GM19351 (cell line): Measurements from ENCODE around the gene GPS2.
A peak's percentile ranks its signal among the peaks of the same experiment; 100 is the strongest.
"Not testable (repeated sequence)": the region's sequence is repeated elsewhere in the genome, so short reads cannot be mapped to it uniquely, and the experiment has no call there.

ENCODE experiments used
- ATAC-seq: cut with Tn5 transposase; IDR thresholded peaks from one replicate; pipeline ENCODE4 v1.9.1; 2021; ENCODE audit warnings: mild to moderate bottlenecking, moderate library complexity; ENCODE audit not compliant: unreplicated experiment

Gene GPS2

GRCh38 chr17:7337600-7337999 is 22.4 kb upstream of the GPS2 start:
- ATAC-seq, result not testable (repeated sequence)

- ATAC-seq, result peak; percentile 60
These were observed 21.3 kb upstream of the GPS2 start, which contains the start of gene ACAP1 for GRCh38 chr17:7336240-7337175. Gene ACAP1 (plus strand): TSS chr17:7336529. CDS start chr17:7336735, 206 bp downstream.

- ATAC-seq, result not testable (repeated sequence)
These were observed 20.6 kb upstream of the GPS2 start for GRCh38 chr17:7335765-7336164.

- no peak for ATAC-seq
These were observed 19.9 kb upstream of the GPS2 start for GRCh38 chr17:7334938-7335538.

GRCh38 chr17:7332600-7333069 is 17.5 kb upstream of the GPS2 start:
- not testable (repeated sequence) for ATAC-seq

GRCh38 chr17:7332111-7332510 is 17.0 kb upstream of the GPS2 start:
- no peak for ATAC-seq

- no peak for ATAC-seq
These were observed 15.5 kb upstream of the GPS2 start for GRCh38 chr17:7330638-7331015.

GRCh38 chr17:7329997-7330637 is 15.0 kb upstream of the GPS2 start:
- ATAC-seq, result peak; percentile 48

GRCh38 chr17:7329374-7329996 is 14.3 kb upstream of the GPS2 start:
- peak; percentile 55 for ATAC-seq

- peak; percentile 3 for ATAC-seq
These were observed 13.7 kb upstream of the GPS2 start, which contains the start of gene NEURL4 for GRCh38 chr17:7328840-7329373. Gene NEURL4 (minus strand): TSS chr17:7329335. CDS start chr17:7329312, 23 bp downstream.

GRCh38 chr17:7328009-7328408 is 12.8 kb upstream of the GPS2 start:
- ATAC-seq, result no peak

GRCh38 chr17:7327501-7327900 is 12.3 kb upstream of the GPS2 start:
- ATAC-seq, result no peak

- ATAC-seq, result no peak
These were observed 11.9 kb upstream of the GPS2 start for GRCh38 chr17:7327056-7327455.

- ATAC-seq, result no peak
These were observed 11.0 kb upstream of the GPS2 start for GRCh38 chr17:7326186-7326585.

GRCh38 chr17:7325031-7325528 is 9.9 kb upstream of the GPS2 start:
- no peak for ATAC-seq

- no peak for ATAC-seq
These were observed 9.2 kb upstream of the GPS2 start for GRCh38 chr17:7324438-7324779.

- no peak for ATAC-seq
These were observed 8.7 kb upstream of the GPS2 start for GRCh38 chr17:7323731-7324437.

GRCh38 chr17:7322520-7323194 is 7.5 kb upstream of the GPS2 start:
- ATAC-seq, result no peak

GRCh38 chr17:7321466-7321865 is 6.3 kb upstream of the GPS2 start:
- ATAC-seq, result no peak
